Islet precursor cell (in vitro differentiated cells): ENCODE data around the gene ABCG1.

Source experiments
- DNase-seq: peaks from one replicate; pipeline ENCODE4 v3.0.0-alpha.2; 2018

The ABCG1 gene

DNA sequence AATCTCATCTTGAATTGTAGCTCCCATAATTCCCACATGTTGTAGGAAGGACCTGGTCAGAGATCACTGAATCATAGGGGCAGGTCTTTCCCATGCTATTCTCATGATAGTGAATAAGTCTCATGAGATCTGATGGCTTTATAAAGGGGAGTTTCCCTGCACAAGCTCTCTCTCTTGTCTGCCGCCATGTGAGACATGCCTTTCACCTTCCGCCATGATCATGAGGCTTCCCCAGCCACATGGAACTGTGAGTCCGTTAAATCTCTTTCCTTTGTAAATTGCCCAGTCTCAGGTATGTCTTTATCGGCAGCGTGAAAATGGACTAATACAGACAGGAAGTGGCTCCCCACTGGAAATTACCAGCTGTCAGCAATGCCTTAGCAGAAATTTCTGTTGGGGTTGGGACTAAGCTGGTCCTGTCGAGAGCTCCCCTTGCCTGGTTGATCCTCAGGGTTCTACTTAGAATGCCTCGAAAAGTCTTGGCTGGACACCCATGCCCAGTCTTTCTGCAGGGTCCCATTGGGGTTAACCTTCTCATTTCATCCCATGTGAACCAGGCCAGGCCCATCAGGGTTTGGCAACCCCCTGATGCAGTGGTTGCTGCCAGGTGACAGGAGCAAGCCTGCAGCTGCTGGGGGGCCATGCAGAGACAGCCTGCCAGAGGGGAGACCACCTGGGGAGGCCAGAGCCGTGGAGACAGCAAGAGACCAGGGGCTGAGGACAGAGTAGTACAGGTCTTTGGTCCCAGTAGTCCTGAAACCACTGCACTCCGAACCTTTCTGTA lies 2.8 kb upstream of the ABCG1 start:
- DNase-seq, result no peak

DNA sequence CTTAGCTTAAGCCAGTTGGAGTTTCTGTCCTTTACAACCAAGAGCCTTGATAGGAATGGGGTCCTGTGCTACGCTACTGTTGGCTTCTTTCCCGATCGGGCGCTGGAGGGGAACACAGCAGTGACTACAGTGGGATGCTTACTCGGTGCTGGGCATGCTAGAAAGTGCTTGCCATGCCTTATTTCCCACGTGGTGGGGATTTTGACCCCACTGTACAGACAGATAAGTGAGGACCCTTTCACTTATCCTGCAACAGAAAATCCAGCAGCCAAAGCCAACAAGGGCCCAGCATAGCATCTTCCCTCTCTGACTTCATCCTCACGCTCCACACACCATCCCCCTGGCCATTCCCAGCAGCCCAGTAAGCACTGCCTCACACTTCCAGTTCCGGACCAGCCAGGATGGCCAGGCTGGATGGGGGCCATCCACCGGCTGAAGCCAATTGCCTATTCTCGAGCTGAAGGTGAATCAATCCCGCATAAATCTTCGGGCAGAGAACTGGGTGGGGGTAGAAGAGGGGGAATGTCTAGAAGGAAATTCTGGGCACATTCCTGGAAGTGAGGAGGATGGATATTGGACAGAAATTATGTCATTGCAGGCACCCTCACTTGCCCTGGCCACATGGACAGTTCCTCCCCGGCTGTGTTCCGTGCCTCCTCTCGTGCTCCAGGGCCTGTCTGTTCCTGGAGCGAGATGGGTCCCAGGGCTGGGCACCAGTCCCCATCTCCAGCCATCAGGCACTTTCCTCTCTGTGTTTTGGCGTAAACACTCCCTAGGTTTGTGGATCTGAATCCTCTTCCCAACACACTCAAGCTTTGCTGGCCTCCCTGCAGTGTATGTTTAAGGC lies 2.0 kb upstream of the ABCG1 start:
- DNase-seq, result no peak

DNA sequence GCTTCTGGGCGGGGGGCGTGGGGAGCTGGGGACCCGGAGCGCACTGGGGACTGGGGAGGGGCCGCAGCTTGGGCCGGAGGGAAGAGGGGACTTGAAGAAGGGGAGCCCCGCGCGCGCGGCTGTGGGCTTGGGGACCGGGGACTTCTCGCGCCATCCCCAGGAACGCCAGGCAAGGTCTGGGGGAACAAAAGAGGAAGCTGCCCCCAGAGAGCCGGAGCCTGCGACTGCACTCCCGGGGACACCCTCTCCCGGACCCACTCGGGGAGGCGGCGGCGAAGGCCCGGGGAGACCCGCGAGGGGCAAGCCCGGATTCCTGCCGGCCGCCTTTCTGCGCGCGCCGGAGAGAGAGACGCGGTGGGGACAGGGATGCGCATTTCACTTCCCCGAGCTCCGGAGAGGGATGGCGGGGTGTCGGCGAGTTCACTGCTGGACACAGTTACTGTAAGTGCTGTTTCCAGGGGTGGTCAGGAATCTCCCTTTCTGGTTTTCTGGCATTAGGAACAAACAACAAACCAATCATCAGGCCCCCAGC lies 732 bp downstream of the ABCG1 start:
- DNase-seq, result no peak

DNA sequence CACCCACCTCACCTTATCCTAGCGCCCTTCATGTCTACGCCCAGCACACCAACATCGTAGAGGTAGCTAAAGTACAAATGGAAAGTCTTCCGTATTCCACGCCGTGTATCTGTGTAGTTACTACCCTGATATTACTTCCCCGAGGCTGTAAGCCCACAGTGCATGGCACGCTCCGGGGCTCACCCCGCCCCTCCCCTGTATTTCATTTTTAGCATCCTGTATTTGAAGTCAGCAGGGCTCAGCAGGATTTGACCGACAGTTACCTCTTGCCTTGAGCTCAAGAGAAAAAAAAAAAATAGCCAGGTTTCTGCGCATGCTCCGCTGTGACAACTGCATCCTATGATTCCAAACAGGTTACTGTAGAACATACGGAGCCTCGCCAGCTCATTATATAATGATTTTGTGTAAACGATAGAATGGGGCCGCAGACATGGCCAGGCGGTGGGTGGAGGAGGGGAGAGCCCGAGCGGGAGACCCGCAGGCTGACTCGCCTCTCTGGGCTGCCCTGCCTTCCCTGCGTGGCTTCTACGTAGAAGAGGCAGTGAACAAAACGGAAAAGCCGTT lies 1.3 kb downstream of the ABCG1 start:
- DNase-seq, result peak; percentile 75

DNA sequence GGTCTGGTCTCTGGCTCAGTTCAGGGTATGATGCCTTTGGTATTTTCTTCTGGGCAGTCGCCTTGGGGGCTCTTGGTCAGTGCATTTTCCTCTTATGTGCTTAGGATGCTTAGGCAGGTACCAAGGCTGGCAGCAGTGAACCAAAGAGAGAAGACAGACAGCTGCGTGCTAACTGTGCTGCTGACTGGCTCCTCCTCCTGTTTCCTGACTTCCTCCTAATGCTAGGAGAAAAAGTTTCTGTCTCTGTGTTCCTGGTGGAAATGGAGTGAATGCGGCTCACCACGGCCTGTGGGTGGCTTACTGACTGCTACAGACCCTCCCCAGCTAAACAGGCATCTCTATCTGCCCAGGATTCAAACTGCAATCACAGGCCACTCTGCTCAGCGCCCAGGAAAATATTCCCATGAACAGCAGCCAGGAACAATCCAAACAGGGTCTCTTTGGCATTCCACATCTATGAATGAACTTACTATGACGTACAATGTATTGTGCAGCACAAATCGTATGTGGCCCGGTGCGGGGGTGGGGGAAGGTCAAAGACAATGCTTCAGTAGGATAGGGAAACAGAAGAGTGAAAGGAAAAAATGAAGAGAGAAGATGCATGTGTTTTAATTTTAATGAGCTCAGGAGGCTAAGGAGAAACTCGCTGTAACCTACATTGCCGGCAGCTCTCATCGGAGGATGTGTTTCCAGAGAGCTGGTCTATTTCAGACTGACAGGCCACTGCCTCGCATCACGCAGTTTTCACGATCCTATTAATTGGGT lies 2.8 kb downstream of the ABCG1 start:
- no peak for DNase-seq

DNA sequence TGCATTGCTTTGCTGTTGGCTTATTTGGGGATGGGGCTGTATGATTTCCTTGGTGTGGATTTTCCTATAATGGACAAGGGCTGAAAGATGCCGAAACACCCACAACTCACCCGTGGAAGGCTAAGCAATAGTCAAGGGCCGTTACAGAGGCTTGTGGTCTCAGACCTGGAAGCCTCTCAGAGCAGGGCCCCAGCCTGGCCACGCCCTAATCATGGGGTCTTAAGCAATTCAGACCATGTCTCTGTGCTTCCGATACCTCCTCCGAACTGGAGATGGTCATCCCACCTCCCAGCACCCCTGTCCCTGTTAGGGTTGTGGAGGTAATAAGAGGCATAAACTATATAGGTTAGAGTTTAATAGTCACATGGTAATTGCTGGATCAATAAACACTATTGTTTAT lies 3.4 kb downstream of the ABCG1 start:
- no peak for DNase-seq

DNA sequence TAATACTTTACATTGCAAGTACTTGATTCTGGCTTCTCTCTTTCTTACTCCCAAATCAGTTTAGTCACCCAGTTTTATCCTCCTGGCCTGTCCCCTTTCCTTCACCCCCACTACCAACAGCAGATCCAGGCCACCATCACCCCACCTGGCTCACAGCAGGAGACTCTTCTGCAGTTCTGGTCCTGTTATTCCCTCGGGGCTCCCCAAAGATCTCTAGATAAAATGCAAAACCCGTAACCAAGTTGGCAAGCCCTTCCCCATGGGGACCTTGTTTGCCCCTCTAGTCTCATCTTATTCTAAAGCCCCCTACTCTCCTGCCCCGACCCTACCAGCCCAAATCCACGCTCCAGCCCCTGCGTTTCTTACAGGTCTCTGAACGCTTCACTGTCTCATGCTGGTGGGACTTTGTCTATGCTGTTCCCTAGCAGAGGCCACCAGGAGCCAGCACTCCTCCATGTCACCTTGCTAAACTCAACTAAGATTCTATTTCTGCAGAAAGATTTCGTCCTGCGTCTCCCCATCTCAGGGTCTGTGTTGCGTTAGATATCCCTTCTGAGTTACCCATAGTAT lies 4.0 kb downstream of the ABCG1 start:
- DNase-seq, result peak; percentile 19

DNA sequence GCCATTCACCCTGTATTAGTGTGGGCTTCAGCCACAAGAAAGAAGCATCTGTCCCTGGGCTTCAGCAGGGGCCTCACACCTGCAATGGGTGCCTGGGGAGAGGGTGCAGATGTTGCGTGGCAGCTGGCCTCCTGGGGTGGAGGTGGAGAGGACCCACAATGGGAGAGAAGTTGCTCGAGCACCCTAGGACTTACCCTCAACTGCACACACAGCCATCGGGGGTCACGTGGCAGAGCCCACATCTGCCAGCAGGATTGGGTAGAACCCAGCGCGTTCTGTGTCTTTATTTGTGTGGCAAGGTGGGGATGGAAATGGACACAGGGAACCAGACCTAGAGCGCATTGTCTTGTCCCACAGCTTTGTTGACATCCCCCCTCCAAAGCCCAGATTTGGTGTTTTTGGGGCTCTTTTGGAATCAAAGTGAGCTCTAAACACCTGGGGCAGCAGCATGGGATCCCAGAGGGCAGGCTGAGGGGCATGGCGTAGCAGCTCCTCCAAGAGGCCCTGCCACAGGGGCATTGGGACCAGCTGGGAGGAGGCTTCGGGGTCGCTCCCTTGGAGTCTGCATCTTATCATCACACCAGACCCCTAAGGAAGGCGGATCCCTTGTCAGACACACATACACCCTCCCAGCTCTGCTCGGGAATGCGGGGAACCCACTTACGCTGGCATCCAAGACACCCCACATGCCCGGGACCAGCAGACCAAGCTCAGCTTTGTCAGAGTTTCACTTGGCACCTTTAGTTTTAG lies 5.1 kb downstream of the ABCG1 start:
- DNase-seq, result no peak

DNA sequence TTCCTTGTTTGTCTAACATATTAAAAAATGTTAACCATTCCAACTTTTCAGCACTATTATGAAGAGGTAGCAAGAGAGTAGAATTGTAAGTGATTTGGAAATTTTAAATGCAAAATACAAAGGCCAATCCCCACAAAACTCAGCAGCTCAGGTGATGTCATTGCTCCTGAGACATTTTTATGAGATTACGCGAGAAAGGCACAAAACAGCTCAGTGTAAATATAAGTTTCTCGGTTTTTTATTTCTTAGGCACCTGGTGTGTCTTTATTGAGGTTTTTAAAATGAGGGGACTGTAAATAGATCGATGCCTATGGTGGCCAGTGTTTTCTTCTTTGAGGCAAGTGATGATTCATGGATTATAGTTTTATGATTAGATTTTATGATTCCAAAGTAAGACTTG lies 6.1 kb downstream of the ABCG1 start:
- DNase-seq, result no peak

DNA sequence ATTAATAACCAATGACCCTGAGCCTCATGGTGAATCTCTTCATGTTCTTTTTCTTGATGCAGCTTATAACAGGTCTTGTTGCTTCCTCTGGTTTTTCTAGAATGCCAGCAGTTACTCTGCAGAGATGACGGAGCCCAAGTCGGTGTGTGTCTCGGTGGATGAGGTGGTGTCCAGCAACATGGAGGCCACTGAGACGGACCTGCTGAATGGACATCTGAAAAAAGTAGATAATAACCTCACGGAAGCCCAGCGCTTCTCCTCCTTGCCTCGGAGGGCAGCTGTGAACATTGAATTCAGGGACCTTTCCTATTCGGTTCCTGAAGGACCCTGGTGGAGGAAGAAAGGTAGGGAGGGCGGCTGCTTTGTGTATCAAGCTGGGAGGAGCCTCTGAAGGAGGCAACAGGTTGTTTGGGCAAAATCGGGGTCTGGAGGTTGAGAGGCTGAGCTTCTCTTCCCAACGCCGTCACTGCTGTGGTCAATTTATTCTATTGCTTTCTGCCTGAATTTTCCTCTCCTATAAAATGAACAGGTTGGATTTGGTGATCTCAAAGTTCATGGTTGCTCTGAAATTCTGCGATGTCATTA lies 6.7 kb downstream of the ABCG1 start:
- DNase-seq, result no peak

DNA sequence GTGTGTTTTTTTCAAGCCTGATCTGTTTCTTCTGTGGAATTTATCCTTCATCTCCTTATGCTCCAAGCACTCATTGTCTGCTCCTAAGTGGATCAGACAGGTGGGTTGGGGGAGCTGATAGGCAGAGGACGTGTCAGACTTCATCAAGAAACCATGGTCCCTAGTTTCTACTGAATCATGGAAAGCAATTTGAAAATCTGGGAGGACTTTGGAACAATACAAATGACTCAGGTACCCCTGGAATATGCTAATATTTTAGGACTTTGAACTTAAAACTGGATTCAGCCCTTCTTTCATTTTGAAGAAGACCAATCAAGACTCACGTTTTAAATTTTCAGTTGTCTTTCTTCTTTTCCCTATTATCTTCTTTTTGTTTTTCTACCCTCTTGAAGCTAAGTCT lies 7.7 kb downstream of the ABCG1 start:
- DNase-seq, result no peak

DNA sequence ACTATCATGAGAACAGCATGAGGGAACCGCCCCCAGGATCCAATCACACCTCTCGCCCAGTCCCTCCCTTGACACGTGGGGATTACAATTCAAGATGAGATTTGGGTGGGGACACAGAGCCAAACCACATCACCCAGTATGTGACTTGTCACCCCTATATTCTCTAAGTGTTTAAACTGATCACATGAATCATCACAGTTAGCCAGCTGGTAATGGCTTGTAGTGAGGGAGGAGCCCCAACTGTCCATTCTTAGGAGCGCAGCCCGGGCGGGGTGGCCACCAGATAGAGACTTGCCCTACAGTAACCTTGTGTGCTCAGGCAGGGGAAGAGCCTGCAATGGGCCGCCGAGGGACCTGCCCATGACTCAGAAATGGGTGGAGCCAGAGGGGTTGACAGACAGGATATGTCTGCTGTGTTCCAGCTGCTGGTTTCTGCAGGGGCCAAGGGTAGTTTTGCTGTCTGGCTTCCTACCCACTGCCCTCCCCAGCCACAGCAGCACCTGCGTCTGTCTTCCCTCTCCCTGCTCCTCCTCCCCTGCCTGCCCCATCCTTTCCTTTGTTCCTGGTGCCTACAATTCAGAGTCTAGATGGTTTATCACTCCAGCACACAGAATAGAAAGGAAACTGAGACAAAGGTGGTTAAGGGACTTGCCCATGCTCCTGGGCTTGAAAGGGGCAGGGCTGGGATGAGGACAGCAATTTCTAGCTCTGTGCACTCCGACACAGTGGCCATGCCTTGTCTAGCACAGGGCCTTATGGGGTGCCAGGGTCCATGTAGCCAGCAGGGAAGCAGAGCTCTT lies 9.2 kb downstream of the ABCG1 start:
- DNase-seq, result peak; percentile 92

DNA sequence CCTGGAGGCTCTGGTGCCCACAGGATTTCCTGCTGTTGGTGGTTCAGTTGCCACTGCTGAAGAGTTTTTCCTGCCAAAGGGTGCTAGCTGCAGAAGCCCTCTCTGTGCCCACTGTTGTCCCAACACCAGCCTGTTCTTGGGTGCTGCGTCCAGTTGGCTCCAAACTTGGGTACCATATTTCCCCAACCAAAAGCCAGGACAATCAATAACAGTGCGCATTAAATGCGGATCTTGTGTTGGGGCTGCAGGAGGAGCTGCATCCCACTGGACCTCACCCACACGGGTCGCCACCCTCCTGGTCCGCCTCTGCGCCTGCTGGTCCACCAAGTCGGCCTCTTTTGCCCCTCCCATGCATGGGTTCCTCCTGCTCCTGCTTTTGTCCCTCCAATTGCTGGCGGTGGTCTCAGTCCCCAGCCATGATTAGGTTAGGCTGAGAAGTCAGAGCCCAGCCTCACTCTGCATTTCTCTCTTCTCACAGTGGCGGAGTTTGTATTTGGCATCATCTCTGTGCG lies 9.8 kb downstream of the ABCG1 start:
- DNase-seq, result no peak

DNA sequence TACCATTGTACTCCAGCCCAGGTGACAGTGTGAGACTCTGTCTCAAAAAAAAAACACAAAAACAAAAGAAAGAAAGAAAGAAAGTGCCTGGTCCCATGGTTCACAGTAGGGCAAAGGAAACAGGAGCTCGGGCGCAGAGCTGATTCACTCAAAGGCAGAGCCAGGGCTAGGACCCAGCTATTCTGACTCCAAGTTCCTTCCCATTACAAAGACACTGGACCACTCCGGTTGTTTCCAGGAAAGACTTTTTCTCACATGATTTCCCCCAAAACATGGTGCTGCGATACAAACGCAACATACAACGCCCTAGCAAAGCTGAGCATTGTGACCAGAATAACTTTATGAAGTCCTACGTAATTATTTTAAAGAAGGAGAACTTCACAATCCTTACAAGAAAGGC lies 10.7 kb downstream of the ABCG1 start:
- no peak for DNase-seq

DNA sequence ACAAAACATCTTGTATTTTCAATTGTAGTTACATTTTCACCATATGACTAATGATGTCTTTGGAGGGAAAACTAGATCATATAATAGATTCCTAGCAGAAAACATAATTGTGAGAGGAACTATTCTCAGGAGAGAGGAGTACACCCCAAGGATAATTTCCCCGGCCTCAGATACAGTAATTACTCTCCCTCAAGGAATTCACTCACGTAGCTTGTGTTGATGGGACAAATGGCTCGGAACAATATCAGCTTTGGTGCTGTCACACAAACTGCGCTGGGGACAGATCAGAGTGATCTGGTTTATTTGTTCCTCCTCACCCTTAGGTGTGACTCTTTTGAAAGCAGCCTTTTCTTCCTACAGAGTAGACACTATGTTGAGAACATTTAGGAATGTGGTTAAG lies 11.2 kb downstream of the ABCG1 start:
- no peak for DNase-seq

DNA sequence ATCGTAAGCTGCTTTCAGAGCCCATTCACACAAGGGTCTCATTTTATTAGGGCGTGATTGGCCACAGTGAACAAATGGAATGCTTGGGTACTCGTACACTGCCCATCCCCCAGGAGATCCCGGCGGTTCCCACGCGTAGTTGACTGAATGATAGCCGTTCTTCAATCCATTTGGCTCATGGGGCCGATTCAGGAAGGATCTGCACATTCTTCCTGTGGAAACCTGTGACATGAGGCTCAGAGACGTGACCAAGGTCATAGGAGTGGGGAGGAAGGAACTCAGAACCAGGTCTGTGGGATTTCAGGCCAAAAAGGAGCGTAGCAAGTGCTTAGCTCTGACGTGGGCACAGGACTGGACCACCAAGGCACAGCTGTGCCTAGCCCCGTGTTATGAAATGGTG lies 11.7 kb downstream of the ABCG1 start:
- DNase-seq, result no peak

DNA sequence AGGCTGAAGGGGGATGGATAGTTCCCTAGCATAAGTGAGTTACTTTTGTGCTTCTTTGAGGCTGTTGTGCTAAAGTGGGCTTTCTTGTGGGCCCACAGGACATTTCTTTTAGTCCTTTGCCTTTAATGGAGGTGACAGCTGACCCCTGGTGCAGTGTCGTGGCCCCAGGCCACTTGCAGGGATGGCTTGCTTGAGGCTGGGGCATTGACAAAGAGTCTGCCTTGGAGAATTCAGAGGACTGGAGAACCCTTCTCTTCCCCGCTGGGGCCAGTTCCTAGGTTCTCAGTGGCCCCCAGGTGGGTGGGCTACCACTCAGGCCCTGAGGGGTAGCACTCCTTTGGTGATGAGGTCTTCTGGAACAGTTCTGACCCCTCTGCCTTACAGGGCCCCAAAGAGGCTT lies 12.8 kb downstream of the ABCG1 start:
- no peak for DNase-seq

DNA sequence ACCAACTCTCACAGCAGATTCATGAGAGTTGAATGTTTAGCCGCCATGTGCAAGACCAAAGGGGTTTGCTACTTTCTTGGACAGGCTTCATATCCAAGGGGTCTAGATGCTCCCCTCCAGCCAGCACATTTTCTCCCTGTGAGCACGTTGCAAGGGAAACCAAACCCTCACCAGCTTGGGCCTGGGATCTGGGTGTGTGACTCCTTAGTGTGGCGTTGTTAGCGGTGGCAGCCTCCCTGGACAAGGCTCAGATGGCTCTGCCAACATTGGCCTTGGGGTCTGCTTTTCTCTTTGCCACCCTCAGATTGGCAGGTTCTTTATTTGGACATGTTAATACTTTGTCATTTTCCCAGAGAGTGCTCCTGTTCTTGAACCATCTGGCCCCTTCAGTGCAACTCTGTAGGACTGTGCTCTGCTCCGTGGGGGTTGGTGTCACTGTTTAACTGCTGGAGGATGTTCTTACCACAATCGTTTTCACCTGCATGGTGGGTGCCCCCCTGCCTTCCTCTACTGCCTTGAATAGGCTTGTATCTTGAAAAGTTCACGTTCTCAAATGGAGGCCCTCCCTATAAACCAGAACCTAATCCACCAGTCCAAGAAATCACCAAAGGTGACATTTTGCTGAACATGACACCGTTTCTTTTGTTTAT lies 13.4 kb downstream of the ABCG1 start:
- DNase-seq, result no peak

DNA sequence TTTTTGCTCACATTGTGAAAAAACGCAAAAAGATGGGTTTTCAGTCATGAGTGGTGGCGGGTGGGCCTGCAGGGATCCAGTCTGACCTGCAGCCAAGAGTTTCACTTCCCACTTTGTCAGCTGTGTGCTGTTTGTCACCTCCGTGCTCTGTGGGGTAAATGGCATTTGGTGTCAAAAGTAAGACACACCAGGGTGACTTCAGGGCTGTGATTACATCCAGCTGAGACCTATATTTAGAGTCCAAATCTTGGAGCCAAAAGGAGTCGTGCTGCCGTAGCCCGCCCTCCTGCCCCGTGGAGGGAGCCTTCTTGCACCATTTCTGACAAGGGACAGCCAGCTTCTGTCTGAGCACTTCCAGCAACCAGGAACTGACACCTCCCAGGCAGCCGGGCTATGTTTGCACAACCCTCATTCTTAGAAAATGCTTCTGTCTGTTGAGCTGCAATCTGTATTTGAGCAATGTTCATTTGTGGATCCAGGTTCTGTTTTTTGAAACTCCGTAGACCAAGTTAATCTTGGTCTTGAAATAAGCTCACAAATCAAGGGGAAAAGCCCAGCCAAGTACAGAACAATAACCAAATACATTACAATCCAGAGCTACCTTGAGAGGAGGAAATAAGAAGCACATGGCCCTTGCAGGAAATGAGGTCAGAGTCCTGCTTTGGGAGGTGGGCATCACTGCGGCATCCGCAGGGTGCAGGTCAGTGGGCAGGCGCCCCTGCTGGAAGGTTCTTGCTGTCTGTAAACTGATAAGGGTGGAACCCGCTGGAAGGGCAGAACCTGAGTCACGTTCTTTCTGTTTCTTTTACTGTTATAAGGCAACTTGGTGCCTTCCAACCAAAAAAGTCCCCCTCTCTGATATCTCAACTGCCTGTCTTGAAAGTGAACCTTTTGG lies 14.4 kb downstream of the ABCG1 start:
- no peak for DNase-seq
